Activated T-cell treated with anti-CD3 and anti-CD28 coated beads, Interleukin-2, amount 50 U/mL, for 24 hours (primary cell): Measurements from ENCODE around the gene SMTNL2.
"Not testable (repeated sequence)": the region's sequence is repeated elsewhere in the genome, so short reads cannot be mapped to it uniquely, and the experiment has no call there.

ENCODE experiments used
- DNase-seq: peaks from one replicate; pipeline ENCODE4 v3.0.0-alpha.2; 2020
- H3K27ac Mint-ChIP-seq: 2 replicates; pipeline ENCODE4 v1.8.0; 2020; ENCODE audit warnings: mild to moderate bottlenecking, mixed read lengths
- H3K27me3 Mint-ChIP-seq: 2 replicates; pipeline ENCODE4 v1.8.0; 2020; ENCODE audit warnings: mixed read lengths
- H3K36me3 Mint-ChIP-seq: 2 replicates; pipeline ENCODE4 v1.8.0; 2020; ENCODE audit warnings: low read depth, mixed read lengths
- H3K4me1 Mint-ChIP-seq: 2 replicates; pipeline ENCODE4 v1.8.0; 2020; ENCODE audit warnings: low read depth, mixed read lengths
- H3K4me3 Mint-ChIP-seq: 2 replicates; pipeline ENCODE4 v1.8.0; 2020; ENCODE audit warnings: mild to moderate bottlenecking, moderate library complexity, mixed read lengths
- H3K9me3 Mint-ChIP-seq: 2 replicates; pipeline ENCODE4 v1.8.0; 2020; ENCODE audit warnings: mixed read lengths

Gene SMTNL2

GRCh38 chr17:4604736-4605135, 20.4 kb downstream of the SMTNL2 start:
- H3K9me3 Mint-ChIP-seq, H3K36me3 Mint-ChIP-seq, H3K4me3 Mint-ChIP-seq, H3K4me1 Mint-ChIP-seq, DNase-seq, H3K27ac Mint-ChIP-seq: not testable (repeated sequence)
- H3K27me3 Mint-ChIP-seq = peaks cover 13% of the 10 kb centered on the region

- Mint-ChIP-seq H3K4me3 (no peak overlapping the region), H3K4me1 (peaks cover 6% of the 10 kb centered on the region), H3K27me3 (peaks cover 20% of the 10 kb centered on the region), H3K27ac (no peak overlapping the region), H3K9me3 (no peaks in the 10 kb centered on the region), H3K36me3 (no peaks in the 10 kb centered on the region)
- DNase-seq = no peak
Measured at GRCh38 chr17:4605826-4606225, 21.5 kb downstream of the SMTNL2 start.

- Mint-ChIP-seq H3K27ac (no peak overlapping the region), H3K9me3 (no peaks in the 10 kb centered on the region), H3K27me3 (peaks cover 23% of the 10 kb centered on the region), H3K4me1 (peaks cover 6% of the 10 kb centered on the region), H3K36me3 (no peaks in the 10 kb centered on the region), H3K4me3 (no peak overlapping the region)
- DNase-seq = no peak
Measured at GRCh38 chr17:4607261-4607741, 23.0 kb downstream of the SMTNL2 start.

GRCh38 chr17:4607773-4608187, 23.5 kb downstream of the SMTNL2 start:
- no peak overlapping the region for H3K27ac Mint-ChIP-seq
- H3K4me3 Mint-ChIP-seq = no peak overlapping the region
- H3K36me3 Mint-ChIP-seq = no peaks in the 10 kb centered on the region
- DNase-seq = no peak
- H3K9me3 Mint-ChIP-seq = no peaks in the 10 kb centered on the region
- H3K27me3 Mint-ChIP-seq = peaks cover 23% of the 10 kb centered on the region
- peaks cover 6% of the 10 kb centered on the region for H3K4me1 Mint-ChIP-seq

- Mint-ChIP-seq H3K4me1 (peaks cover 6% of the 10 kb centered on the region), H3K27me3 (peaks cover 25% of the 10 kb centered on the region), H3K9me3 (no peaks in the 10 kb centered on the region), H3K36me3 (no peaks in the 10 kb centered on the region), H3K4me3 (no peak overlapping the region), H3K27ac (no peak overlapping the region)
- DNase-seq = no peak
Measured at GRCh38 chr17:4609761-4610160, 25.4 kb downstream of the SMTNL2 start.

- peaks cover 6% of the 10 kb centered on the region for H3K4me1 Mint-ChIP-seq
- H3K27ac Mint-ChIP-seq = no peak overlapping the region
- no peak overlapping the region for H3K4me3 Mint-ChIP-seq
- no peaks in the 10 kb centered on the region for H3K9me3 Mint-ChIP-seq
- DNase-seq = no peak
- peaks cover 25% of the 10 kb centered on the region for H3K27me3 Mint-ChIP-seq
- H3K36me3 Mint-ChIP-seq = no peaks in the 10 kb centered on the region
Measured at GRCh38 chr17:4610162-4610561, 25.8 kb downstream of the SMTNL2 start.

GRCh38 chr17:4610656-4611055, 26.3 kb downstream of the SMTNL2 start:
- Mint-ChIP-seq H3K27ac (no peak overlapping the region), H3K36me3 (no peaks in the 10 kb centered on the region), H3K9me3 (no peaks in the 10 kb centered on the region), H3K27me3 (peaks cover 25% of the 10 kb centered on the region), H3K4me1 (peaks cover 2% of the 10 kb centered on the region), H3K4me3 (no peak overlapping the region)
- DNase-seq = no peak

- H3K9me3 Mint-ChIP-seq = no peaks in the 10 kb centered on the region
- no peaks in the 10 kb centered on the region for H3K36me3 Mint-ChIP-seq
- H3K27ac Mint-ChIP-seq = no peak overlapping the region
- H3K4me3 Mint-ChIP-seq = no peak overlapping the region
- no peaks in the 10 kb centered on the region for H3K4me1 Mint-ChIP-seq
- peaks cover 16% of the 10 kb centered on the region for H3K27me3 Mint-ChIP-seq
- DNase-seq = no peak
Measured at GRCh38 chr17:4616476-4616875, 32.1 kb downstream of the SMTNL2 start.

- Mint-ChIP-seq H3K4me3 (no peak overlapping the region), H3K27ac (no peak overlapping the region), H3K36me3 (no peaks in the 10 kb centered on the region), H3K27me3 (peaks cover 16% of the 10 kb centered on the region), H3K9me3 (no peaks in the 10 kb centered on the region), H3K4me1 (no peaks in the 10 kb centered on the region)
- DNase-seq = no peak
Measured at GRCh38 chr17:4617090-4617489, 32.8 kb downstream of the SMTNL2 start.

GRCh38 chr17:4617590-4618351, 33.4 kb downstream of the SMTNL2 start:
- Mint-ChIP-seq H3K9me3 (no peaks in the 10 kb centered on the region), H3K27ac (no peak overlapping the region), H3K4me1 (no peaks in the 10 kb centered on the region), H3K36me3 (no peaks in the 10 kb centered on the region), H3K27me3 (peaks cover 16% of the 10 kb centered on the region), H3K4me3 (no peak overlapping the region)
- DNase-seq = no peak

- no peaks in the 10 kb centered on the region for H3K9me3 Mint-ChIP-seq
- no peak overlapping the region for H3K27ac Mint-ChIP-seq
- no peak overlapping the region for H3K4me3 Mint-ChIP-seq
- H3K36me3 Mint-ChIP-seq = no peaks in the 10 kb centered on the region
- H3K4me1 Mint-ChIP-seq = no peaks in the 10 kb centered on the region
- DNase-seq = no peak
- H3K27me3 Mint-ChIP-seq = peaks cover 23% of the 10 kb centered on the region
Measured at GRCh38 chr17:4620531-4621101, 36.3 kb downstream of the SMTNL2 start.

GRCh38 chr17:4622375-4622774, 38.0 kb downstream of the SMTNL2 start:
- no peaks in the 10 kb centered on the region for H3K4me1 Mint-ChIP-seq

GRCh38 chr17:4623249-4623648, 38.9 kb downstream of the SMTNL2 start:
- Mint-ChIP-seq H3K4me1 (no peaks in the 10 kb centered on the region), H3K4me3 (no peak overlapping the region), H3K36me3 (no peaks in the 10 kb centered on the region), H3K9me3 (no peaks in the 10 kb centered on the region), H3K27ac (no peak overlapping the region), H3K27me3 (peaks cover 13% of the 10 kb centered on the region)
- no peak for DNase-seq

More at GRCh38 chr17:4622375-4622774, 38.0 kb downstream of the SMTNL2 start:
- Mint-ChIP-seq H3K9me3 (no peaks in the 10 kb centered on the region), H3K4me3 (no peak overlapping the region), H3K27ac (no peak overlapping the region), H3K36me3 (no peaks in the 10 kb centered on the region), H3K27me3 (peaks cover 20% of the 10 kb centered on the region)
- DNase-seq = no peak

- not testable (repeated sequence) for H3K9me3 Mint-ChIP-seq, H3K27ac Mint-ChIP-seq, DNase-seq, H3K36me3 Mint-ChIP-seq, H3K4me1 Mint-ChIP-seq, H3K4me3 Mint-ChIP-seq
- H3K27me3 Mint-ChIP-seq = peaks cover 12% of the 10 kb centered on the region
Measured at GRCh38 chr17:4624451-4624911, 40.2 kb downstream of the SMTNL2 start.

GRCh38 chr17:4625181-4625617, 40.9 kb downstream of the SMTNL2 start:
- Mint-ChIP-seq H3K27ac (no peak overlapping the region), H3K9me3 (no peaks in the 10 kb centered on the region), H3K27me3 (peaks cover 12% of the 10 kb centered on the region), H3K4me3 (no peak overlapping the region), H3K4me1 (no peaks in the 10 kb centered on the region), H3K36me3 (no peaks in the 10 kb centered on the region)
- no peak for DNase-seq
